ENCODE measurements around the gene TP53RK. TPM values are rescaled to one million over a fixed set of nuclear protein-coding genes. Genes with fewer than 3 reads are reported as not detected.

The TP53RK gene
- total and polyA plus RNA-seq, 2 of the 13 experiments (the other 11 are each of a cell fraction or from before 2014, with no cell fraction given) = 12.9 to 25.5 TPM

DNA sequence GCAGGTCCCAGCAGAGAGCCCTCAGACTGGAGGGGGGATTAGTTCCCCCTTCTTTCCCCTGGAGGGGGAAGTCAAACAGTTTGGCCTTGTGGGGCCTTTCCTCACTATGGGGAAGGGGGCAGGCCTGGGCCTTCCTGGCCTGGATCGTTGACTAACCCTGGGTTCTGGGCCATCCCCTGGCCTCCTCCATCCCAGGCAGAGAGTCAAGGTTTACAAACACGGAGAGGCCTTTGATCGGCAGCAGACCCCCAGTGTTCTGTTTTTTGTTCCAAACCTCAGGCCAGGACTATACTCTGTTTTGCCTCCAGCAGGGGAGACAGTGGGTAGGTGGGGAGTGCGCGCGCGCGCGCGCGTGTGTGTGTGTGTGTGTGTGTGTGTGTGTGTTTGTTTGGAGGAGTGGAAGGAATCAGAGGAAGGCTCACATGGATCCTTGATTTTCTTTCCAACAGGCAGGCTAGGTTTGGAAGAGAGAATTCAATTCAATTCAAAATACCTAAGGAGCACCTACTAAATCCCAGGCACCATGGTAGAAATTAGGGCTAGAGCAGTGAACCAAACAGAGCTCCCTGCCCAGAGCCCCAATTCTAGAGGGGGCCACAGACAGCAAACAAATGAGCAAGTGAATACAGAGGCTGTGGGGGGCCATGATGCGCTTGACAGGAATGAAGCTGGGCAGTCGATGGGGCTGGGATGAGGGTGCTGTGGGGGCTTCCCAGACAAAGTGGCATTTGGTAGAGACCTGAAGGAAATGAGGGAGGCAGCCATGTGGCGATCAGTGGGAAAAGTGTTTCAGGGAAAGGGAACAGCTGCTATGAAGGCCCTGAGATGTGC is 14.8 kb downstream of the TP53RK start (continued):
- TF ChIP-seq, protein P1, sequence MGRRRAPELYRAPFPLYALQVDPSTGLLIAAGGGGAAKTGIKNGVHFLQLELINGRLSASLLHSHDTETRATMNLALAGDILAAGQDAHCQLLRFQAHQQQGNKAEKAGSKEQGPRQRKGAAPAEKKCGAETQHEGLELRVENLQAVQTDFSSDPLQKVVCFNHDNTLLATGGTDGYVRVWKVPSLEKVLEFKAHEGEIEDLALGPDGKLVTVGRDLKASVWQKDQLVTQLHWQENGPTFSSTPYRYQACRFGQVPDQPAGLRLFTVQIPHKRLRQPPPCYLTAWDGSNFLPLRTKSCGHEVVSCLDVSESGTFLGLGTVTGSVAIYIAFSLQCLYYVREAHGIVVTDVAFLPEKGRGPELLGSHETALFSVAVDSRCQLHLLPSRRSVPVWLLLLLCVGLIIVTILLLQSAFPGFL (CRISPR knock-in tag; IDR thresholded peaks at IDR 0.05) = no peak
- TF ChIP-seq MTA1 (CRISPR knock-in tag; IDR thresholded peaks at IDR 0.05; ENCODE audit: borderline replicate concordance) (peak; percentile 99), HIVEP1 (CRISPR knock-in tag; IDR thresholded peaks at IDR 0.05) (peak; percentile 69), GZF1 (CRISPR knock-in tag; IDR thresholded peaks at IDR 0.05) (no peak; the same call in 1 of the 2 replicates), SCMH1 (CRISPR knock-in tag; IDR thresholded peaks at IDR 0.05; ENCODE audit: borderline replicate concordance) (no peak), ZNF468 (CRISPR knock-in tag; IDR thresholded peaks at IDR 0.05) (no peak), RFX1 (IDR thresholded peaks at IDR 0.05) (no peak), BHLHE40 (IDR thresholded peaks at IDR 0.05; ENCODE audit: low read length) (0 out of 2 replicates have a peak, but pooled peaks have one; percentile 5), ZNF3 (CRISPR knock-in tag; IDR thresholded peaks at IDR 0.05) (no peak), EZH2 (conservative IDR thresholded peaks at IDR 0.05; ENCODE audit: low read depth, low read length) (no peak), ZNF33B (CRISPR knock-in tag; IDR thresholded peaks at IDR 0.05) (no peak; the same call in none of the 2 replicates), ZNF777 (CRISPR knock-in tag; IDR thresholded peaks at IDR 0.05) (no peak)
- TF ChIP-seq, protein P2, sequence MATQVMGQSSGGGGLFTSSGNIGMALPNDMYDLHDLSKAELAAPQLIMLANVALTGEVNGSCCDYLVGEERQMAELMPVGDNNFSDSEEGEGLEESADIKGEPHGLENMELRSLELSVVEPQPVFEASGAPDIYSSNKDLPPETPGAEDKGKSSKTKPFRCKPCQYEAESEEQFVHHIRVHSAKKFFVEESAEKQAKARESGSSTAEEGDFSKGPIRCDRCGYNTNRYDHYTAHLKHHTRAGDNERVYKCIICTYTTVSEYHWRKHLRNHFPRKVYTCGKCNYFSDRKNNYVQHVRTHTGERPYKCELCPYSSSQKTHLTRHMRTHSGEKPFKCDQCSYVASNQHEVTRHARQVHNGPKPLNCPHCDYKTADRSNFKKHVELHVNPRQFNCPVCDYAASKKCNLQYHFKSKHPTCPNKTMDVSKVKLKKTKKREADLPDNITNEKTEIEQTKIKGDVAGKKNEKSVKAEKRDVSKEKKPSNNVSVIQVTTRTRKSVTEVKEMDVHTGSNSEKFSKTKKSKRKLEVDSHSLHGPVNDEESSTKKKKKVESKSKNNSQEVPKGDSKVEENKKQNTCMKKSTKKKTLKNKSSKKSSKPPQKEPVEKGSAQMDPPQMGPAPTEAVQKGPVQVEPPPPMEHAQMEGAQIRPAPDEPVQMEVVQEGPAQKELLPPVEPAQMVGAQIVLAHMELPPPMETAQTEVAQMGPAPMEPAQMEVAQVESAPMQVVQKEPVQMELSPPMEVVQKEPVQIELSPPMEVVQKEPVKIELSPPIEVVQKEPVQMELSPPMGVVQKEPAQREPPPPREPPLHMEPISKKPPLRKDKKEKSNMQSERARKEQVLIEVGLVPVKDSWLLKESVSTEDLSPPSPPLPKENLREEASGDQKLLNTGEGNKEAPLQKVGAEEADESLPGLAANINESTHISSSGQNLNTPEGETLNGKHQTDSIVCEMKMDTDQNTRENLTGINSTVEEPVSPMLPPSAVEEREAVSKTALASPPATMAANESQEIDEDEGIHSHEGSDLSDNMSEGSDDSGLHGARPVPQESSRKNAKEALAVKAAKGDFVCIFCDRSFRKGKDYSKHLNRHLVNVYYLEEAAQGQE (IDR thresholded peaks at IDR 0.05; ENCODE audit: borderline replicate concordance in 1 of 2, low read depth in 1 of 2, low read length in 2 of 2) = peak in 1 of 2 experiments; percentile 47; a peak in 2 of 4 replicates
- TF ChIP-seq, protein P3, sequence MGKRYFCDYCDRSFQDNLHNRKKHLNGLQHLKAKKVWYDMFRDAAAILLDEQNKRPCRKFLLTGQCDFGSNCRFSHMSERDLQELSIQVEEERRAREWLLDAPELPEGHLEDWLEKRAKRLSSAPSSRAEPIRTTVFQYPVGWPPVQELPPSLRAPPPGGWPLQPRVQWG (CRISPR knock-in tag; IDR thresholded peaks at IDR 0.05; ENCODE audit: borderline replicate concordance, low read depth) = no peak
- TF ChIP-seq, protein P4, sequence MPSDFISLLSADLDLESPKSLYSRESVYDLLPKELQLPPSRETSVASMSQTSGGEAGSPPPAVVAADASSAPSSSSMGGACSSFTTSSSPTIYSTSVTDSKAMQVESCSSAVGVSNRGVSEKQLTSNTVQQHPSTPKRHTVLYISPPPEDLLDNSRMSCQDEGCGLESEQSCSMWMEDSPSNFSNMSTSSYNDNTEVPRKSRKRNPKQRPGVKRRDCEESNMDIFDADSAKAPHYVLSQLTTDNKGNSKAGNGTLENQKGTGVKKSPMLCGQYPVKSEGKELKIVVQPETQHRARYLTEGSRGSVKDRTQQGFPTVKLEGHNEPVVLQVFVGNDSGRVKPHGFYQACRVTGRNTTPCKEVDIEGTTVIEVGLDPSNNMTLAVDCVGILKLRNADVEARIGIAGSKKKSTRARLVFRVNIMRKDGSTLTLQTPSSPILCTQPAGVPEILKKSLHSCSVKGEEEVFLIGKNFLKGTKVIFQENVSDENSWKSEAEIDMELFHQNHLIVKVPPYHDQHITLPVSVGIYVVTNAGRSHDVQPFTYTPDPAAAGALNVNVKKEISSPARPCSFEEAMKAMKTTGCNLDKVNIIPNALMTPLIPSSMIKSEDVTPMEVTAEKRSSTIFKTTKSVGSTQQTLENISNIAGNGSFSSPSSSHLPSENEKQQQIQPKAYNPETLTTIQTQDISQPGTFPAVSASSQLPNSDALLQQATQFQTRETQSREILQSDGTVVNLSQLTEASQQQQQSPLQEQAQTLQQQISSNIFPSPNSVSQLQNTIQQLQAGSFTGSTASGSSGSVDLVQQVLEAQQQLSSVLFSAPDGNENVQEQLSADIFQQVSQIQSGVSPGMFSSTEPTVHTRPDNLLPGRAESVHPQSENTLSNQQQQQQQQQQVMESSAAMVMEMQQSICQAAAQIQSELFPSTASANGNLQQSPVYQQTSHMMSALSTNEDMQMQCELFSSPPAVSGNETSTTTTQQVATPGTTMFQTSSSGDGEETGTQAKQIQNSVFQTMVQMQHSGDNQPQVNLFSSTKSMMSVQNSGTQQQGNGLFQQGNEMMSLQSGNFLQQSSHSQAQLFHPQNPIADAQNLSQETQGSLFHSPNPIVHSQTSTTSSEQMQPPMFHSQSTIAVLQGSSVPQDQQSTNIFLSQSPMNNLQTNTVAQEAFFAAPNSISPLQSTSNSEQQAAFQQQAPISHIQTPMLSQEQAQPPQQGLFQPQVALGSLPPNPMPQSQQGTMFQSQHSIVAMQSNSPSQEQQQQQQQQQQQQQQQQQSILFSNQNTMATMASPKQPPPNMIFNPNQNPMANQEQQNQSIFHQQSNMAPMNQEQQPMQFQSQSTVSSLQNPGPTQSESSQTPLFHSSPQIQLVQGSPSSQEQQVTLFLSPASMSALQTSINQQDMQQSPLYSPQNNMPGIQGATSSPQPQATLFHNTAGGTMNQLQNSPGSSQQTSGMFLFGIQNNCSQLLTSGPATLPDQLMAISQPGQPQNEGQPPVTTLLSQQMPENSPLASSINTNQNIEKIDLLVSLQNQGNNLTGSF (CRISPR knock-in tag; IDR thresholded peaks at IDR 0.05) = no peak

All from HepG2 (cell line).